ENCODE data around the gene TPM4. TPM values are rescaled to one million over a fixed set of nuclear protein-coding genes. Genes with fewer than 3 reads are reported as not detected.

TPM4 gene
- total RNA-seq, 2 donors from 2014 or later: 379 TPM

- TF ChIP-seq, protein P1, sequence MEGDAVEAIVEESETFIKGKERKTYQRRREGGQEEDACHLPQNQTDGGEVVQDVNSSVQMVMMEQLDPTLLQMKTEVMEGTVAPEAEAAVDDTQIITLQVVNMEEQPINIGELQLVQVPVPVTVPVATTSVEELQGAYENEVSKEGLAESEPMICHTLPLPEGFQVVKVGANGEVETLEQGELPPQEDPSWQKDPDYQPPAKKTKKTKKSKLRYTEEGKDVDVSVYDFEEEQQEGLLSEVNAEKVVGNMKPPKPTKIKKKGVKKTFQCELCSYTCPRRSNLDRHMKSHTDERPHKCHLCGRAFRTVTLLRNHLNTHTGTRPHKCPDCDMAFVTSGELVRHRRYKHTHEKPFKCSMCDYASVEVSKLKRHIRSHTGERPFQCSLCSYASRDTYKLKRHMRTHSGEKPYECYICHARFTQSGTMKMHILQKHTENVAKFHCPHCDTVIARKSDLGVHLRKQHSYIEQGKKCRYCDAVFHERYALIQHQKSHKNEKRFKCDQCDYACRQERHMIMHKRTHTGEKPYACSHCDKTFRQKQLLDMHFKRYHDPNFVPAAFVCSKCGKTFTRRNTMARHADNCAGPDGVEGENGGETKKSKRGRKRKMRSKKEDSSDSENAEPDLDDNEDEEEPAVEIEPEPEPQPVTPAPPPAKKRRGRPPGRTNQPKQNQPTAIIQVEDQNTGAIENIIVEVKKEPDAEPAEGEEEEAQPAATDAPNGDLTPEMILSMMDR (IDR thresholded peaks at IDR 0.05): no peak
- TF ChIP-seq POLR2A (IDR thresholded peaks at IDR 0.05) (no peak), POLR2AphosphoS5 (IDR thresholded peaks at IDR 0.05) (no peak)
Measured at GRCh38 chr19:16034180-16034579, 42.1 kb upstream of the TPM4 start.

DNA sequence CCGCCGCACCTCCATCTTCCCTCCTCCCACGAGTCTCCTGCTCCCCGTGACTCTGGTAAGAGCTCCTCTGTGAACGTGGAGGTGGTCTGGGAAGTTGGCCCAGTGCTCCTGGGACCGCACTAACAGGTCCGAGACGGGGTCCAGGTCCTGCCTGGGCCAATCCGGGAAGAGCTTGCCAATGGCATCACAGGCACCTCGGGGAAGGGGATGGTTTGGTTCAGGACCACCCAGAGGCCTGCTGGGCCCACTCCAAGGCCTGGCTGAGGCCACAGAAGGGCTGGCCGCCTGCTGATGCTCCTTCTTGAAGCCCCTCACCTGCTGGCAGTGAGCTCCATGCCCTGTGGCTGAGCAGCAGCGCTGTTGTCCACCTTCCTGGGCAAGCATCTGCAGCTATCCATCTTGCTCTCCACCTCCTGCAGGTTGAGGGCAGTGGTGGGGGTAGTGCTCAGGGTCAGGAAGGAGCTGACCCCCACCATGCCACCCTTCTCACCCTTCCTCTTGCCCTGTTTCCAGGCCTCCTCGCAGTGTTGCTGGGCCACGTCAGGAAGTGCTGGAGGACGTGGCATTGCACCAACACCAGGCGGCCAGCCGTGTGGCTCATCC lies 41.2 kb upstream of the TPM4 start:
- intact Hi-C loops (cut with DNase I): loop anchor here (10.0 kb wide), 1 partner anchor 410 kb away; no protein-coding TSS in a partner anchor

More at GRCh38 chr19:16034180-16034579, 42.1 kb upstream of the TPM4 start:
- Histone ChIP-seq H3K4me1 (replicated peaks) (no peaks in the 10 kb centered on the region), H3K27ac (no peak overlapping the region), H3K4me3 (no peak overlapping the region), H3K36me3 (no peaks in the 10 kb centered on the region), H3K27me3 (replicated peaks; ENCODE audit: insufficient read depth) (no peaks in the 10 kb centered on the region), H3K9me3 (no peaks in the 10 kb centered on the region)
- WGBS: 84% methylated on average over 7 of the region's 7 CpGs
- intact Hi-C loops (cut with DNase I): loop anchor here (10.0 kb wide), 1 partner anchor 409 kb away; no protein-coding TSS in a partner anchor
- no peak for DNase-seq (ENCODE audit: low spot score)

GRCh38 chr19:16035601-16036297 lies 40.5 kb upstream of the TPM4 start:
- intact Hi-C loops (cut with DNase I): loop anchor here (10.0 kb wide), 1 partner anchor 411 kb away; no protein-coding TSS in a partner anchor
- H3K27me3 ChIP-seq (replicated peaks; ENCODE audit: insufficient read depth): no peaks in the 10 kb centered on the region
- TF ChIP-seq POLR2A (IDR thresholded peaks at IDR 0.05) (no peak), POLR2AphosphoS5 (IDR thresholded peaks at IDR 0.05) (no peak)
- TF ChIP-seq, protein P1 (IDR thresholded peaks at IDR 0.05): no peak
- no peak overlapping the region for H3K4me3 ChIP-seq
- H3K36me3 ChIP-seq: no peaks in the 10 kb centered on the region
- H3K9me3 ChIP-seq: no peaks in the 10 kb centered on the region
- H3K4me1 ChIP-seq (replicated peaks): no peaks in the 10 kb centered on the region
- no peak overlapping the region for H3K27ac ChIP-seq
- DNase-seq (ENCODE audit: low spot score): no peak
- 85% methylated on average over 27 of the region's 28 CpGs for WGBS

More for the DNA sequence above, 41.2 kb upstream of the TPM4 start:
- Histone ChIP-seq H3K9me3 (no peaks in the 10 kb centered on the region), H3K27me3 (replicated peaks; ENCODE audit: insufficient read depth) (no peaks in the 10 kb centered on the region), H3K27ac (no peak overlapping the region), H3K4me1 (replicated peaks) (no peaks in the 10 kb centered on the region), H3K36me3 (no peaks in the 10 kb centered on the region), H3K4me3 (no peak overlapping the region)
- TF ChIP-seq POLR2A (IDR thresholded peaks at IDR 0.05) (no peak), POLR2AphosphoS5 (IDR thresholded peaks at IDR 0.05) (no peak)
- TF ChIP-seq, protein P1 (IDR thresholded peaks at IDR 0.05): no peak
- DNase-seq (ENCODE audit: low spot score): no peak
- 77% methylated on average over 17 of the region's 17 CpGs for whole genome bisulfite sequencing

DNA sequence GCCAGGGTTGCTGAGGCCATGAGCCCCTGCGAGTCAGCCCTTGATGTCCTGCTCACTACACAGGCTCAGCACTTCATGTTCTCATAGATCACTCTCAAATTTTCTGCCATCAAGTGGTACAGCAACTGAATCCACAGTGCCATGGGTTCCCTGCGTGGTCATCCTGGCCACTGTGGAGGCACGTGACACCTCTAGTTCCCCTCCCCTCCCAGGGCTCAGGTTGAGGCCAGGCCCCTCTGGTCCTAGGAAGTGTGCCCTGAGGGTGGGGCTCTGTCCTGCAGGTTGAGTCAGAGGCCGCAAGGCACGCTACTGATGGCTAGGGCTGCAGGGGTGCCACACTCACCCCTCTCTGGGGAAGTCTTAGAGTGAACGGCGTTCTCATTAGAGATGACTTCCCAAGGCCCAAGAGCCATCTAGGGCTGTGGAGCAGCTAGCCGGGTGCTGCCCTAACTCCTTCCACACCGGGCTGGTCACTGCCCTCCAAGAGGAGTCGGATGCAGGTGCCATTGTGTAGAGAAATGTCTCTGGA lies 39.8 kb upstream of the TPM4 start:
- intact Hi-C loops (cut with DNase I): loop anchor here (10.0 kb wide), 1 partner anchor 412 kb away; no protein-coding TSS in a partner anchor
- Histone ChIP-seq H3K9me3 (no peaks in the 10 kb centered on the region), H3K27me3 (replicated peaks; ENCODE audit: insufficient read depth) (no peaks in the 10 kb centered on the region), H3K4me3 (no peak overlapping the region), H3K4me1 (replicated peaks) (no peaks in the 10 kb centered on the region), H3K36me3 (no peaks in the 10 kb centered on the region), H3K27ac (no peak overlapping the region)
- TF ChIP-seq POLR2A (IDR thresholded peaks at IDR 0.05) (no peak), POLR2AphosphoS5 (IDR thresholded peaks at IDR 0.05) (no peak)
- TF ChIP-seq, protein P1 (IDR thresholded peaks at IDR 0.05): no peak
- no peak for DNase-seq (ENCODE audit: low spot score)
- WGBS: 86% methylated on average over 10 of the region's 10 CpGs

Data from prostate gland (tissue), 2 donors.